ENCODE results near the gene PEPD.

DNA sequence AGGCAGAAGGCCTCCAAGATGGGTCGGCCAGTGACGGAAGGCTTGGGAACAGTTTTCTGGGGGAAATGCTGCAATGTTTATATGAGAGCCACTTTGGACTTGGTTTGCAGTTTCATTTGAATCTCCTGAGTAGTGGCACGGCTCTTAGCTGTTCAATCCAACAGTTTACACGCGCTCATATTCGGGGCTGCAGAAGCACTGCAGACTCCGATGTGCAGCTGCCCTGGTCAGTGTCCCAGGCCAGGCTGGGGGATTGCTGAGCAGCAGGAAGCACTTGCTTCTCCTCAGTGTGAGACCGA lies 116.4 kb downstream of the PEPD start:
- TF ChIP-seq ELF1 (IDR thresholded peaks at IDR 0.05; ENCODE audit: borderline replicate concordance, low read depth) (no peak), POLR2AphosphoS5 (IDR thresholded peaks at IDR 0.05; ENCODE audit: low read depth, low read length) (no peak)
- TF ChIP-seq, protein P1, sequence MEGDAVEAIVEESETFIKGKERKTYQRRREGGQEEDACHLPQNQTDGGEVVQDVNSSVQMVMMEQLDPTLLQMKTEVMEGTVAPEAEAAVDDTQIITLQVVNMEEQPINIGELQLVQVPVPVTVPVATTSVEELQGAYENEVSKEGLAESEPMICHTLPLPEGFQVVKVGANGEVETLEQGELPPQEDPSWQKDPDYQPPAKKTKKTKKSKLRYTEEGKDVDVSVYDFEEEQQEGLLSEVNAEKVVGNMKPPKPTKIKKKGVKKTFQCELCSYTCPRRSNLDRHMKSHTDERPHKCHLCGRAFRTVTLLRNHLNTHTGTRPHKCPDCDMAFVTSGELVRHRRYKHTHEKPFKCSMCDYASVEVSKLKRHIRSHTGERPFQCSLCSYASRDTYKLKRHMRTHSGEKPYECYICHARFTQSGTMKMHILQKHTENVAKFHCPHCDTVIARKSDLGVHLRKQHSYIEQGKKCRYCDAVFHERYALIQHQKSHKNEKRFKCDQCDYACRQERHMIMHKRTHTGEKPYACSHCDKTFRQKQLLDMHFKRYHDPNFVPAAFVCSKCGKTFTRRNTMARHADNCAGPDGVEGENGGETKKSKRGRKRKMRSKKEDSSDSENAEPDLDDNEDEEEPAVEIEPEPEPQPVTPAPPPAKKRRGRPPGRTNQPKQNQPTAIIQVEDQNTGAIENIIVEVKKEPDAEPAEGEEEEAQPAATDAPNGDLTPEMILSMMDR (IDR thresholded peaks at IDR 0.05 in 2 of 3, conservative IDR thresholded peaks at IDR 0.05 in 1 of 3; ENCODE audit: borderline replicate concordance in 1 of 3, insufficient read depth in 1 of 3, low read depth in 2 of 3, low read length in 2 of 3), result no peak

All from HCT116 (cell line).